HepG2 (cell line): ENCODE results near the gene SSH3. TPM values are rescaled to one million over a fixed set of nuclear protein-coding genes. Genes with fewer than 3 reads are reported as not detected.
A peak's percentile ranks its signal among the peaks of the same experiment; 100 is the strongest.

ENCODE experiments used
- AHR ChIP-seq: IDR thresholded peaks from 2 replicates; pipeline ENCODE4 v1.6.1; 2018; ENCODE audit warnings: missing genetic modification reagents, missing compliant biosample characterization
- MEIS1 ChIP-seq: sonication (generic); formaldehyde crosslinking; IDR thresholded peaks from 2 replicates; pipeline ENCODE4 v1.9.0; 2021; ENCODE audit warnings: mild to moderate bottlenecking, missing genetic modification reagents, moderate library complexity, borderline replicate concordance
- PPARG ChIP-seq: conservative IDR thresholded peaks from 2 replicates; pipeline ENCODE4 v1.6.1; 2016; ENCODE audit warnings: missing biosample characterization, missing genetic modification reagents
- SMAD1 ChIP-seq: sonication (generic); formaldehyde crosslinking; IDR thresholded peaks from 2 replicates; pipeline ENCODE4 v1.4.0; 2020; ENCODE audit warnings: missing genetic modification reagents, low read depth, mild to moderate bottlenecking, borderline replicate concordance
- TEAD2 ChIP-seq: sonication (generic); formaldehyde crosslinking; IDR thresholded peaks from 2 replicates; pipeline ENCODE4 v1.9.0; 2021; ENCODE audit warnings: missing genetic modification reagents
- THAP9 ChIP-seq: sonication (generic); formaldehyde crosslinking; IDR thresholded peaks from 2 replicates; pipeline ENCODE4; 2020; ENCODE audit warnings: missing genetic modification reagents, mild to moderate bottlenecking, borderline replicate concordance
- ZNF350 ChIP-seq: sonication (generic); formaldehyde crosslinking; IDR thresholded peaks from 2 replicates; pipeline ENCODE4 v1.4.0; 2020; ENCODE audit warnings: mild to moderate bottlenecking, low read depth, missing genetic modification reagents, borderline replicate concordance
- ZNF431 ChIP-seq: sonication (generic); formaldehyde crosslinking; IDR thresholded peaks from 2 replicates; pipeline ENCODE4 v1.9.0; 2022; ENCODE audit warnings: missing genetic modification reagents, low read depth, mild to moderate bottlenecking, borderline replicate concordance
- ZNF616 ChIP-seq: sonication (generic); formaldehyde crosslinking; IDR thresholded peaks from 2 replicates; pipeline ENCODE4 v1.5.0; 2020; ENCODE audit warnings: low read depth, mild to moderate bottlenecking, missing genetic modification reagents
- ZNF766 ChIP-seq: sonication (generic); formaldehyde crosslinking; IDR thresholded peaks from 2 replicates; pipeline ENCODE4 v1.5.0; 2020; ENCODE audit warnings: missing genetic modification reagents, borderline replicate concordance
- ZSCAN29 ChIP-seq: sonication (generic); formaldehyde crosslinking; conservative IDR thresholded peaks from 2 replicates; pipeline ENCODE4 v1.4.0; 2020; ENCODE audit warnings: mild to moderate bottlenecking, missing genetic modification reagents
- polyA plus RNA-seq, 8 experiments: library from polyadenylated mRNA; depleted of rRNA in 3 of 8; stranded (reverse) in 7 of 8; unstranded in 1 of 8; fragments of >200 nt; fragmentation: Illumina TruSeq in 4 of 8; extraction: Trizol in 4 of 8; gene quantifications; 2 replicates each; pipeline versions ENCODE4 v1.2.1 to v1.2.3, GENCODE V29; 2011 to 2016; ENCODE audit warnings: low read depth in 4 of 8, missing spikeins in 1 of 8, mixed read lengths in 1 of 8; ENCODE audit not compliant: insufficient read depth in 1 of 8
- total RNA-seq, 5 experiments: library from RNA; depleted of rRNA; stranded (reverse); fragments of >200 nt; fragmentation: Illumina TruSeq; extraction: Trizol; gene quantifications; 2 replicates each; pipeline ENCODE4 v1.2.3, GENCODE V29; 2016; ENCODE audit warnings: low read depth in 1 of 5
- TF ChIP-seq, protein P1 (sequence below): sonication (generic); formaldehyde crosslinking; IDR thresholded peaks from 2 replicates; pipeline ENCODE4 v1.4.0; 2020; ENCODE audit warnings: missing genetic modification reagents
- TF ChIP-seq, protein P2 (sequence below): sonication (generic); formaldehyde crosslinking; IDR thresholded peaks from 2 replicates; pipeline ENCODE4 v1.4.0; 2020; ENCODE audit warnings: mild to moderate bottlenecking, missing genetic modification reagents

Gene SSH3
- total and polyA plus RNA-seq, 2 of the 13 experiments (the other 11 are each of a cell fraction or from before 2014, with no cell fraction given): 12.4 to 18.8 TPM

DNA sequence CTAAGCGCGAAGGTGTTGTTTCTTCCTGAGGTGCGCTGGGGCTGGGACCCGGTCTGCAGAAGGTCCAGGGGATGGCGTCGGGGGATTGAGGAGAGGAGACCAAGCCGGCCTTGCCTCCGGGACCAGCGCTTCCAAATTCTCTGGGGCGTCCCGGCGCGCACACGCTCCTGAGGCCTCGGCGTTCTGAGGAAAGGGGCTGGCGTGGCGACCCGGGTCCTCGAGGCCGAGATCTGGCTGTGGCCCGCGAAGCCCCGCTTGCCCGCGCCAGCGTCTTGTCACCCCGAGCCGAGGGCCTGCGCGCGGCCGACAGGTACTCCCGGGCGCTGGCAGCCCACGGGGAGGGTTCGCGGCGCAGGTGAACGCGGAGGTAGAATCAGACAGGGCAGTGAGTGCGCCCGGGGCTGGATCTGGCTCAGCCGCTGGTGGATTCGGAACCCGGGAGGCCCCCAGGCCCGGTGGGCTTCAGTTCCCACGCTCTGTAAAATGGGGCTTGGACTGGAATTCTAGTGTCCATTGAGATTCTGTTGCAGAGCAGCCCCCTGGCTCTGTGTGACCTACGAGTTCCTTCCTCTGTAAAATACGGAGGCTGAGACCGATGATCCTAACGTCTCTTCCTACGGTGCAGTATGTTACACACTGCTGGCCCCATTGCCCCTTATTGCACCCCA, 14.7 kb downstream of the SSH3 start (continued):
- TF ChIP-seq, protein P1, sequence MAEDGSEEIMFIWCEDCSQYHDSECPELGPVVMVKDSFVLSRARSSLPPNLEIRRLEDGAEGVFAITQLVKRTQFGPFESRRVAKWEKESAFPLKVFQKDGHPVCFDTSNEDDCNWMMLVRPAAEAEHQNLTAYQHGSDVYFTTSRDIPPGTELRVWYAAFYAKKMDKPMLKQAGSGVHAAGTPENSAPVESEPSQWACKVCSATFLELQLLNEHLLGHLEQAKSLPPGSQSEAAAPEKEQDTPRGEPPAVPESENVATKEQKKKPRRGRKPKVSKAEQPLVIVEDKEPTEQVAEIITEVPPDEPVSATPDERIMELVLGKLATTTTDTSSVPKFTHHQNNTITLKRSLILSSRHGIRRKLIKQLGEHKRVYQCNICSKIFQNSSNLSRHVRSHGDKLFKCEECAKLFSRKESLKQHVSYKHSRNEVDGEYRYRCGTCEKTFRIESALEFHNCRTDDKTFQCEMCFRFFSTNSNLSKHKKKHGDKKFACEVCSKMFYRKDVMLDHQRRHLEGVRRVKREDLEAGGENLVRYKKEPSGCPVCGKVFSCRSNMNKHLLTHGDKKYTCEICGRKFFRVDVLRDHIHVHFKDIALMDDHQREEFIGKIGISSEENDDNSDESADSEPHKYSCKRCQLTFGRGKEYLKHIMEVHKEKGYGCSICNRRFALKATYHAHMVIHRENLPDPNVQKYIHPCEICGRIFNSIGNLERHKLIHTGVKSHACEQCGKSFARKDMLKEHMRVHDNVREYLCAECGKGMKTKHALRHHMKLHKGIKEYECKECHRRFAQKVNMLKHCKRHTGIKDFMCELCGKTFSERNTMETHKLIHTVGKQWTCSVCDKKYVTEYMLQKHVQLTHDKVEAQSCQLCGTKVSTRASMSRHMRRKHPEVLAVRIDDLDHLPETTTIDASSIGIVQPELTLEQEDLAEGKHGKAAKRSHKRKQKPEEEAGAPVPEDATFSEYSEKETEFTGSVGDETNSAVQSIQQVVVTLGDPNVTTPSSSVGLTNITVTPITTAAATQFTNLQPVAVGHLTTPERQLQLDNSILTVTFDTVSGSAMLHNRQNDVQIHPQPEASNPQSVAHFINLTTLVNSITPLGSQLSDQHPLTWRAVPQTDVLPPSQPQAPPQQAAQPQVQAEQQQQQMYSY (CRISPR knock-in tag): peak; percentile 51; the same call in 1 of the 2 replicates
- peak; percentile 21; the same call in 1 of the 2 replicates for TF ChIP-seq ZSCAN29
- 0 out of 2 replicates have a peak, but pooled peaks have one; percentile 21 for TF ChIP-seq AHR (CRISPR knock-in tag)
- TF ChIP-seq PPARG (CRISPR knock-in tag): no peak
- TF ChIP-seq ZNF350: 0 out of 2 replicates have a peak, but pooled peaks have one; percentile 27
- TF ChIP-seq MEIS1 (CRISPR knock-in tag): 0 out of 2 replicates have a peak, but pooled peaks have one; percentile 5
- no peak for TF ChIP-seq SMAD1 (CRISPR knock-in tag)
- no peak; the same call in 1 of the 2 replicates for TF ChIP-seq ZNF616
- TF ChIP-seq ZNF431 (CRISPR knock-in tag): no peak
- peak; percentile 72; the same call in 1 of the 2 replicates for TF ChIP-seq ZNF766
- 0 out of 2 replicates have a peak, but pooled peaks have one; percentile 68 for TF ChIP-seq TEAD2 (CRISPR knock-in tag)
- TF ChIP-seq, protein P2, sequence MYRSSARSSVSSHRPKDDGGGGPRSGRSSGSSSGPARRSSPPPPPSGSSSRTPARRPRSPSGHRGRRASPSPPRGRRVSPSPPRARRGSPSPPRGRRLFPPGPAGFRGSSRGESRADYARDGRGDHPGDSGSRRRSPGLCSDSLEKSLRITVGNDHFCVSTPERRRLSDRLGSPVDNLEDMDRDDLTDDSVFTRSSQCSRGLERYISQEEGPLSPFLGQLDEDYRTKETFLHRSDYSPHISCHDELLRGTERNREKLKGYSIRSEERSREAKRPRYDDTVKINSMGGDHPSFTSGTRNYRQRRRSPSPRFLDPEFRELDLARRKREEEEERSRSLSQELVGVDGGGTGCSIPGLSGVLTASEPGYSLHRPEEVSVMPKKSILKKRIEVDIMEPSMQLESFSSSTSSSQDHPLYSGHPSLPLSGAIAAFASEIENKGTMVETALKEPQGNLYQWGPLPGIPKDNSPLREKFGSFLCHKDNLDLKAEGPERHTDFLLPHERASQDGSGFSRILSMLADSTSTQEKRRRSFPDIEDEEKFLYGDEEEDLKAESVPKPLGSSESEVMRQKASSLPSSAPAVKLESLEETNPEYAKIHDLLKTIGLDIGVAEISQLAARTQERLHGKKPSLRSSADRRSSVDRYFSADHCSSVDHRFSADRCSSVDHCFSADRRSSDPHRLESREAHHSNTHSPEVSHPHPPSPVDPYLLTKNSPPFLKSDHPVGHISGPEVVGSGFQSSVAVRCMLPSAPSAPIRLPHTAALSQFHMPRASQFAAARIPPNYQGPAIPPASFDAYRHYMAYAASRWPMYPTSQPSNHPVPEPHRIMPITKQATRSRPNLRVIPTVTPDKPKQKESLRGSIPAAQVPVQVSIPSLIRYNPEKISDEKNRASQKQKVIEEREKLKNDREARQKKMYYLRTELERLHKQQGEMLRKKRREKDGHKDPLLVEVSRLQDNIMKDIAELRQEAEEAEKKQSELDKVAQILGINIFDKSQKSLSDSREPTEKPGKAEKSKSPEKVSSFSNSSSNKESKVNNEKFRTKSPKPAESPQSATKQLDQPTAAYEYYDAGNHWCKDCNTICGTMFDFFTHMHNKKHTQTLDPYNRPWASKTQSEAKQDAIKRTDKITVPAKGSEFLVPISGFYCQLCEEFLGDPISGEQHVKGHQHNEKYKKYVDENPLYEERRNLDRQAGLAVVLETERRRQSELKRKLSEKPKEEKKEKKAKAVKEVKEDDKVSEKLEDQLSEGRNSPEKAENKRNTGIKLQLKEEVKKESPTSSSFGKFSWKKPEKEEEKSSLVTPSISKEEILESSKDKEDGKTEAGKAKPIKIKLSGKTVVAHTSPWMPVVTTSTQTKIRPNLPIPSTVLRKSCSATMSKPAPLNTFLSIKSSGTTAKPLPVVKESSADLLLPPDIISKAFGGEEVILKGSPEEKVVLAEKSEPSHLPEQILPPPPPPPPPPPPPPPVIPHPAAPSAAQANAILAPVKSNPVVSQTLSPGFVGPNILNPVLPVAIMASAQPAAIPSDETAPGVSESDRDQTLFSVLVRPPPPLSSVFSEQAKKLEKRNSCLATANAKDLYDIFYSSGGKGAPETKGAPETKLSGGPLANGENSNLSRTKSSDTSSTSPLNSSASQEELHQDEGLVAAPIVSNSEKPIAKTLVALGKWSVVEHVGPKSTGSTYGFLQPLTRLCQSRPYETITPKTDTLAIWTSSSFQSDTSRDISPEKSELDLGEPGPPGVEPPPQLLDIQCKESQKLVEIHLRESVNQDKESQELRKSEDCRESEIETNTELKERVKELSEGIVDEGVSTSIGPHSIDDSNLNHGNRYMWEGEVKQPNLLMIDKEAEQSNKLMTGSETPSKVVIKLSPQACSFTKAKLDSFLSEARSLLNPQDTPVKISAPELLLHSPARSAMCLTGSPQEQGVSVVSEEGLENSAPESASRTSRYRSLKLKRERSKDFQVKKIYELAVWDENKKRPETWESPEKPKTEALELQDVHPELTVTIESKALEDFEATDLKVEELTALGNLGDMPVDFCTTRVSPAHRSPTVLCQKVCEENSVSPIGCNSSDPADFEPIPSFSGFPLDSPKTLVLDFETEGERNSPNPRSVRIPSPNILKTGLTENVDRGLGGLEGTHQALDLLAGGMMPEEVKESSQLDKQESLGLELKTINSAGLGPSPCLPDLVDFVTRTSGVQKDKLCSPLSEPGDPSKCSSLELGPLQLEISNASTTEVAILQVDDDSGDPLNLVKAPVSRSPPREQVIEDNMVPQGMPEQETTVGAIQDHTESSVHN (CRISPR knock-in tag): 0 out of 2 replicates have a peak, but pooled peaks have one; percentile 35
- peak; percentile 26; the same call in 1 of the 2 replicates for TF ChIP-seq THAP9 (CRISPR knock-in tag)
